Stomach smooth muscle (tissue), 2 donors: ENCODE results near the gene HACD2.
A peak's percentile ranks its signal among the peaks of the same experiment; 100 is the strongest.

ENCODE experiments used
- H3K27ac ChIP-seq: one replicate; pipeline ENCODE4 v1.7.0; 2013; ENCODE audit warnings: mild to moderate bottlenecking, low read length, inconsistent platforms
- H3K27me3 ChIP-seq, 2 donors: one replicate each; pipeline ENCODE4 v1.7.0; 2013; ENCODE audit warnings: low read length in 2 of 2; ENCODE audit not compliant: insufficient read depth in 2 of 2, control insufficient read depth in 1 of 2
- H3K36me3 ChIP-seq, 2 donors: one replicate each; pipeline ENCODE4 v1.7.0; 2013; ENCODE audit warnings: low read length in 2 of 2; ENCODE audit not compliant: control insufficient read depth in 2 of 2, insufficient read depth in 2 of 2
- H3K4me1 ChIP-seq: one replicate; pipeline ENCODE4 v1.7.0; 2013; ENCODE audit warnings: low read length; ENCODE audit not compliant: control insufficient read depth, insufficient read depth
- H3K4me3 ChIP-seq, 2 donors: one replicate each; pipeline ENCODE4 v1.7.0; 2013; ENCODE audit warnings: low read length in 2 of 2
- H3K9ac ChIP-seq, 2 donors: one replicate each; pipeline ENCODE4 v1.7.0; 2013; ENCODE audit warnings: low read length in 2 of 2, mild to moderate bottlenecking in 1 of 2
- H3K9me3 ChIP-seq, 2 donors: one replicate each; pipeline ENCODE4 v1.7.0; 2013; ENCODE audit warnings: low read length in 2 of 2; ENCODE audit not compliant: control insufficient read depth in 2 of 2
- donor health status: healthy.
- donor health status: Pancreatic carcinoma.

HACD2 gene

DNA sequence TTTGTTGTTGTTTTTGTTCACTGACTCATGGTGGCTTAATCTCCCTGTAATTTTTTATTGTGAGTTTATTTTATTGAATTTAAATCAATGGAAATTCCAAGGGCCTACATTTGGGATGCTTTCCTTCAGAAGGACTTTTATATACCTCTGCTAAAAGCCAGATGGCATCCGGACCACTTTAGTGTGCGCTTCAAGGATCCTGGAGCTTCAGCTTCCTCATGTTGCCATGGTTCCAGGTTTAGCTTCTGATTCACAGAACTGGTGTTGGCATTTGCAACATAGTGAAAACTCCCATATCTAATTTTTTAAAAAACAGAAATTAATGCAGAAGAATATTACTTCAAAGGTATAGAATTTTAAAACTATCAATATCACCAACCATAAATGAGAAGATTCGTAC is 8.5 kb upstream of the HACD2 start:
- no peak overlapping the region for H3K9ac ChIP-seq
- no peak overlapping the region for H3K27ac ChIP-seq
- no peak overlapping the region for H3K4me3 ChIP-seq
- H3K36me3 ChIP-seq, result no peaks in the 10 kb centered on the region
- H3K4me1 ChIP-seq, result peaks cover 3% of the 10 kb centered on the region
- no peaks in the 10 kb centered on the region for H3K27me3 ChIP-seq
- H3K9me3 ChIP-seq, result no peaks in the 10 kb centered on the region

DNA sequence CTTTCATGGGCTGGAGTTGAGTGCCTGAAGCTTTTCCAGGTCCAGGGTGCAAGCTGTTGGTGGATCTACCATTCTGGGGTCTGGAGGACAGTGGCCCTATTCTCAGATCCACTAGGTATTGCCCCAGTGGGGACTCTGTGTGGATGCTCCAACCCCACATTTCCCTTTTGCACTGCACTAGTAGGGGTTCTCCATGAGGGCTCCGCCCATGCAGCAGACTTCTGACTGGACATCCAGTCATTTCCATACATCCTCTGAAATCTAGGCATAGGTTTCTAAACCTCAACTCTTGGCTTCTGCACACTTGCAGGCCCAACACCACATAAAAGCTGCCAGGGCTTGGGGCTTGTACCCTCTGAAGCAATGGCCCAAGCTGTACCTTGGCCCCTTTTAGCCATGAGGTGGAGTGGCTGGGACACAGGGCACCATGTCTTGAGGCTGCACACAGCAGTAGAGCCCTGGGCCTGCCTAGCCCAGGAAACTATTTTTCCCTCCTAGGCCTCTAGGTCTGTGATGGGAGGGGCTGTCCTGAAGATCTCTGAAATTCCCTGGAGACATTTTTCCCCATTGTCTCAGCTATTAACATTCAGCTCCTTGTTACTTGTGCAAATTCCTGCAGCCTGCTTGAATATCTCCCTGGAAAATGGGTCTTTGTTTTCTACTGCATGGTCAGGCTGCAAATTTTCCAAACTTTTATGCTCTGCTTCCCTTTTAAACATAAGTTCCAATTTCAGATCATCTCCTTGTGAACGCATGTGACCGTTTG is 6.0 kb upstream of the HACD2 start:
- no peak overlapping the region for H3K27ac ChIP-seq
- no peak overlapping the region for H3K9ac ChIP-seq
- no peaks in the 10 kb centered on the region for H3K36me3 ChIP-seq
- no peaks in the 10 kb centered on the region for H3K27me3 ChIP-seq
- H3K4me3 ChIP-seq, result no peak overlapping the region
- peaks cover 9% of the 10 kb centered on the region for H3K4me1 ChIP-seq
- no peaks in the 10 kb centered on the region for H3K9me3 ChIP-seq

DNA sequence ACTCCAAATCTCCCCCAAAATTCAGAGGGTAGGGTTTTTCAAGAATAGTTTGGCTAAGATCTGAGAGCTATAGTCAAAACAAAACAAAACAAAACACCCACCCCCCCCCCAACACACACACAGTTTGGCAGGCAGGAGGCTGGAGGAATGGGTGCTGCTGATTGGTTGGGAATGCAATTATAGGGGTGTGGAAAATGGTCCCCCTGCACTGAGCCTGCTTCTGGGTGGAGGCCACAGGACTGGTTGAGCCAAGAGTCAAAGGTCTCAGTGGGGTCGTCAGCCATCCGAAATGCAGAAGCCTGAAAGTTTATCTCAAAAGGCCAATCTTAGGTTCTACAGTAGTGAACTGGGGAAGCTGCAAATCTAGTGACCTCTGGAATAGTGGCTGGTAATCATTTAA is 2.5 kb upstream of the HACD2 start:
- peaks cover 18% of the 10 kb centered on the region for H3K4me1 ChIP-seq
- H3K36me3 ChIP-seq, result no peaks in the 10 kb centered on the region
- no peaks in the 10 kb centered on the region for H3K27me3 ChIP-seq
- no peak overlapping the region for H3K4me3 ChIP-seq
- no peaks in the 10 kb centered on the region for H3K9me3 ChIP-seq
- H3K27ac ChIP-seq, result no peak overlapping the region
- H3K9ac ChIP-seq, result no peak overlapping the region

DNA sequence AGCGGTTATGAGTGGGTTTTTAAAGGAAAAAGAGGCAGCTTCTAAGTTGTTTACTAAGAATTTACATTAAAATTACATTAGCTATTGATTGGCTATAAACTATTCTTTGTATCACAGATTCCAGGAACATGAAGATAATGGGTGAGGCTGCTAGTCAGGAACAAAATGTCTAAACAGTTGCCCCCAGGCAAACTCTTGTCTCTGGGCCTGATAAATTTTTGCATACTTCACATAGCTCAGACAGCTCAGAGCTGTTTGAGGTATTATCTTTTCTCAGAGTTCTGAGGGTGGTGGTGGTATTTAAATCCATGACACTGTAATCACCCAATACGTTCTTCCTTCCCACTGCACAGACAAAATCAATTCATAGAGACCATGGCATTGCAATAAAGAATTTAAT is 2.1 kb upstream of the HACD2 start:
- H3K4me1 ChIP-seq, result peaks cover 18% of the 10 kb centered on the region
- no peak overlapping the region for H3K27ac ChIP-seq
- H3K9me3 ChIP-seq, result no peaks in the 10 kb centered on the region
- no peaks in the 10 kb centered on the region for H3K36me3 ChIP-seq
- H3K4me3 ChIP-seq, result no peak overlapping the region
- no peak overlapping the region for H3K9ac ChIP-seq
- no peaks in the 10 kb centered on the region for H3K27me3 ChIP-seq

DNA sequence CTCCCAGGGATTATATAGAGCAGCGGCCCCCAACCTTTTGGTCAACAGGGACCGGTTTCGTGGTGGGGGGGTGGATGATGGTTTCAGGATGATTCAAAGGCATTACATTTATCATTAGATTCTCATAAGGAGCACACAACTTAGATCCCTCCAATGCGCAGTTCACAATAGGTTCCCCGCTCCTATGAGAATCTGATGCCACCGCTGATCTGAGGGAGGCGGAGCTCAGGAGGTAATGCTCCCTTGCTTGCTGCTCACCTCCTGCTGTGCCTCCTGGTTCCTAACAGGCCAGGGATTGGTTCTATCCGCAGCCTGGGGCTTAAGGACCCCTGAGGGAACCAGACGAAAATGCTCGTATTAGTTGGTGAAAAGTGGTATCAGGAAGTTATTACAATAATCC is 1.3 kb upstream of the HACD2 start:
- Histone ChIP-seq H3K36me3 (peaks cover 3% of the 10 kb centered on the region in 2 donors), H3K4me3 (peak overlapping the region; percentile 69 to 97), H3K9me3 (no peaks in the 10 kb centered on the region), H3K27ac (peak overlapping the region; percentile 91), H3K9ac (peak overlapping the region; percentile 42 to 78), H3K27me3 (no peaks in the 10 kb centered on the region), H3K4me1 (peaks cover 18% of the 10 kb centered on the region)

DNA sequence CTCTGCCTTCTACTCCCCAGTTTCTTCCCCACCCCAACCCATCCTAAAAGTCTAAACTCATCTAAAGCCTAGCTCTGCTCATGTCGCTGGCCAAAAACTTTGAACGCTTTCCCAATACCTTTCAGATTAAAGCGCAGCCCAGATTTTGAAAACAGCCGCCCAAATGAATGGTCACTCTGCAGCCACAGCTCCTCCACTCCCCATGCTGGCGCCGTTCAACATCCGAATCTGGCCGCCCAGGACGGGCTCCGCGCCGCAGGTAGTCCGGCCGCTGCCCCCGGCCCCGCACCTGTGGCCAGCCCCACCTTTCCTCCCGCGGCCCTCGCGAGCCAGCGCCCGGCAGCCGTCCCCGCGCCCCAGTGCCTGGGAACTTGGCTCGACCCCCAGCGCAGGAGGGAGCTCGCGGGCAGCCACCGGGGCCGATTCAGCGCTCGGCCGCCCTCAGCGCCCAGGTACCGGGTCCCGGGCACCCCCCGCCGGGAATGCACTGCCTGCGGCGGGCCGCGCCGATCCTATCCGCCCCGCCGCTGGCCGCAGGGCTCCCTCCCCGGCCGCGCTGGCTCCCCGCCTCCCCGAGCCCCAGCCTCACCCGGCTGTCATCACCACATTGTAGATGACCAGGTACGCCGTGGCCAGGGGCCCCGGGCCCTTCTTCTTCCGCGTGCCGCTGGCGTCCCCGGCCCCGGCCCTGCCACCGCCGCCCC is 417 bp downstream of the HACD2 start:
- H3K27ac ChIP-seq, result peak overlapping the region; percentile 91

DNA sequence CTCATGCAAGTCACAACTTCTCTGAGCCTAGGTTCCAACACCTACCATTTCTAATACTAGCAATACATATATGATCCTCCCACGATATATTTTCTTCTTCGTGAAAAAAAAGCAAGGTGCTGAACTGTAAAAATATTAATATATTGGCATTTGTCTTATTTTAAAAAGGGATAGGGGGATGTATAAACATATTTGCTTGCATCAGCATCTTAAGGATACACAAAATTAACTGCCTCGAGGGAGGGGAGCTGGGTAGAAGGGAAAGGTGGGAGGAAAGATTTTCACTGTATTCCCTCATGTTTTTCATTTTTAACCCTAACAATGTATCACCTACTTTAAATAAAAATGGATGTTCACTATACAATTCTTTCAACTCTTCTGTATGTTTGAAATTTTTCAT is 1.3 kb downstream of the HACD2 start:
- H3K27ac ChIP-seq, result no peak overlapping the region
- H3K4me1 ChIP-seq, result peaks cover 18% of the 10 kb centered on the region
- no peaks in the 10 kb centered on the region for H3K27me3 ChIP-seq
- H3K9me3 ChIP-seq, result no peaks in the 10 kb centered on the region
- H3K4me3 ChIP-seq, result no peak overlapping the region
- H3K36me3 ChIP-seq, result peaks cover 3 to 14% of the 10 kb centered on the region in 2 donors
- no peak overlapping the region for H3K9ac ChIP-seq

More for the DNA sequence above, 417 bp downstream of the HACD2 start:
- H3K4me1 ChIP-seq, result peaks cover 18% of the 10 kb centered on the region
- H3K36me3 ChIP-seq, result peaks cover 3 to 11% of the 10 kb centered on the region in 2 donors
- H3K9me3 ChIP-seq, result no peaks in the 10 kb centered on the region
- H3K4me3 ChIP-seq, result peak overlapping the region; percentile 69 to 97
- H3K27me3 ChIP-seq, result no peaks in the 10 kb centered on the region
- peak overlapping the region; percentile 69 to 80 for H3K9ac ChIP-seq

DNA sequence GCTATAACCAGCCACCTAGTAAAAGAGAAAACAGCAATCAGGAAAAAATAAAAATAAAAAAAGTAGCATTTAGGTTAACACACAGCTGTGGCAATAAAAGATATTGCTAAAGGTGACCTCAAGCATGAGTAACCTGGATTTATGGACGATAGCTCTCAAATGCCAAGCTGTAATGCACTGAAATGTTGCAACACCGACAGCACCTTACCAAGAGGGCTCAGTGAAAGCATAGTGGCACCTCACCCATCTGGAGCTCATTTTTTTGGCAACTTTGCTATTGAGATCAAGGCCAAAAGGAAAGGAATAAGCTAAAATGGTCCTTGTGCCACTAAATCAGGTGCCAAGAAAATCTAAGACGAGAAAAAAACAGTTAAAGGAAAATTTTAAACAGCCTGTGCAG is 2.5 kb downstream of the HACD2 start:
- no peaks in the 10 kb centered on the region for H3K27me3 ChIP-seq
- H3K4me3 ChIP-seq, result no peak overlapping the region
- peaks cover 18% of the 10 kb centered on the region for H3K4me1 ChIP-seq
- H3K9me3 ChIP-seq, result no peaks in the 10 kb centered on the region
- peaks cover 3 to 16% of the 10 kb centered on the region in 2 donors for H3K36me3 ChIP-seq
- H3K27ac ChIP-seq, result no peak overlapping the region
- H3K9ac ChIP-seq, result no peak overlapping the region

DNA sequence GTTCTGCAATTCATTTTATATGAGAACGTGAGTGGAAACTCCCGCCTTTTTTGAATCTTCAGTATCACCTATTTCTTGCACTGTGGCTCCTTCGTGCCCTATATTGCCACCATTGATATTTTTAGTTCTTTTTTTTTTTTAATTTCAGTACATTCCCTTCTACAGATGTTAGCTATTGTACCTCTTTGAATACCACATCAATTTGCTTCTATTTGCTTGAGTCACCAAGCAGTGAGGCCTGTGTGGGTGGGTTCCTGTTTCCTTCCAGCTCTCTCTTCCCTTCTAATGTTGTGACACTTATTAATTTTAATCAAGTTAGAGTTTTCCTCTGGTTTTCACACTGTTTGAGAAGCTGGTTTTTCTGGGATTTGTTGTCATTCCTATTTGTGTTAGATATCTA is 8.7 kb downstream of the HACD2 start:
- Histone ChIP-seq H3K9me3 (no peaks in the 10 kb centered on the region), H3K27ac (no peak overlapping the region), H3K36me3 (peaks cover 6 to 13% of the 10 kb centered on the region in 2 donors), H3K9ac (no peak overlapping the region), H3K4me1 (no peaks in the 10 kb centered on the region), H3K27me3 (no peaks in the 10 kb centered on the region), H3K4me3 (no peak overlapping the region)

DNA sequence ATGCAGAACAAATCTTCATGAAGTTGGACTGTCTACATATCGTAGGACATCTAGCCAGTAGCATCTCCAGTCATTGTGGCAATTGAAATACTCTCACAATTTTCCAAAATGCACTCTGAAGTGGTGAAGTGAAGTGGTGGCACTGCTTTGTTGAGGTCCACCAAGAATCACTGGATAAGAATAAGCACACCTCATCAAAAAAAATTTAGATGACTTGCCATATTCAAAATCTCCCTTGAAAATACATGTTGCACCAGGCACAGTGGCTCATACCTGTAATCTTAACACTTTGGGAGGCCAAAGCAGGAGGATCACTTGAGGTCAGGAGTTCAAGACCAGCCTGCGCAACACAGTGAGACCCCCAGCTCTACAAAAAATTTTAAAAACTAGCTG is 12.9 kb downstream of the HACD2 start:
- Histone ChIP-seq H3K27me3 (no peaks in the 10 kb centered on the region), H3K36me3 (peaks cover 0 to 5% of the 10 kb centered on the region in 2 donors), H3K9ac (no peak overlapping the region), H3K27ac (no peak overlapping the region), H3K4me3 (no peak overlapping the region), H3K9me3 (no peaks in the 10 kb centered on the region), H3K4me1 (peaks cover 3% of the 10 kb centered on the region)
